GM13977 (cell line): ENCODE data around the gene KIAA1328.

Experiments used
- DNase-seq: peaks from one replicate; pipeline ENCODE4 v3.0.0; 2012; ENCODE audit warnings: low spot score
- in situ Hi-C: fragments of 300-500 bp; cut with MboI; formaldehyde crosslinking; loops from one replicate; pipeline ENCODE4 v1.12.0; 2022; ENCODE audit warnings: low sequenced_read_pairs, low pct_unique_long_range_greater_than_20kb, mixed read lengths, inconsistent platforms; ENCODE audit not compliant: unreplicated experiment
- TF ChIP-seq, protein P1 (sequence below): IDR thresholded peaks from 2 replicates; pipeline ENCODE4 v1.5.1; 2012; ENCODE audit warnings: mild to moderate bottlenecking, control low read depth; ENCODE audit not compliant: insufficient read depth; ENCODE audit errors: extremely low read depth, missing control alignments

Gene KIAA1328

DNA sequence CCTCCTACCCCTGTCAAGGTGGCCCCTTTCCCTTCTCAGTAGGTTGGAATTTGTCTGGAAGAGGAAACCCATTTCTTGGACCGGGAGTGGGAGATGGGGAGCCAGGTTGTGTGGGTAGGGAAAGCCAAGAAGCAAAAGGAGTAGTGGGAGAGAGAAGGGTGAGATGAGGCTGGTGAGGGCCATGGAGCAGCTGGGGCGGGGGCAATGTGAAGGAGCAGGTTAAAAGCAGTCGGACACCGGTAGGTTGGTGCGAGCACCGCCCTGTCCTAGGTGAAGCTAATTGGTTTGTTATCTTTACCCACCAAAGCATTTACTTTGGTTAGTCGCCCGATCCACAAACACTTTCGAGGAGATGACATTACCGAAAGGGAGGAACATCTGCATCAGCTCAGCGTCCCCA lies 429.9 kb downstream of the KIAA1328 start:
- in situ Hi-C loops = no loop called here
- DNase-seq = no peak
- TF ChIP-seq, protein P1, sequence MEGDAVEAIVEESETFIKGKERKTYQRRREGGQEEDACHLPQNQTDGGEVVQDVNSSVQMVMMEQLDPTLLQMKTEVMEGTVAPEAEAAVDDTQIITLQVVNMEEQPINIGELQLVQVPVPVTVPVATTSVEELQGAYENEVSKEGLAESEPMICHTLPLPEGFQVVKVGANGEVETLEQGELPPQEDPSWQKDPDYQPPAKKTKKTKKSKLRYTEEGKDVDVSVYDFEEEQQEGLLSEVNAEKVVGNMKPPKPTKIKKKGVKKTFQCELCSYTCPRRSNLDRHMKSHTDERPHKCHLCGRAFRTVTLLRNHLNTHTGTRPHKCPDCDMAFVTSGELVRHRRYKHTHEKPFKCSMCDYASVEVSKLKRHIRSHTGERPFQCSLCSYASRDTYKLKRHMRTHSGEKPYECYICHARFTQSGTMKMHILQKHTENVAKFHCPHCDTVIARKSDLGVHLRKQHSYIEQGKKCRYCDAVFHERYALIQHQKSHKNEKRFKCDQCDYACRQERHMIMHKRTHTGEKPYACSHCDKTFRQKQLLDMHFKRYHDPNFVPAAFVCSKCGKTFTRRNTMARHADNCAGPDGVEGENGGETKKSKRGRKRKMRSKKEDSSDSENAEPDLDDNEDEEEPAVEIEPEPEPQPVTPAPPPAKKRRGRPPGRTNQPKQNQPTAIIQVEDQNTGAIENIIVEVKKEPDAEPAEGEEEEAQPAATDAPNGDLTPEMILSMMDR = no peak

DNA sequence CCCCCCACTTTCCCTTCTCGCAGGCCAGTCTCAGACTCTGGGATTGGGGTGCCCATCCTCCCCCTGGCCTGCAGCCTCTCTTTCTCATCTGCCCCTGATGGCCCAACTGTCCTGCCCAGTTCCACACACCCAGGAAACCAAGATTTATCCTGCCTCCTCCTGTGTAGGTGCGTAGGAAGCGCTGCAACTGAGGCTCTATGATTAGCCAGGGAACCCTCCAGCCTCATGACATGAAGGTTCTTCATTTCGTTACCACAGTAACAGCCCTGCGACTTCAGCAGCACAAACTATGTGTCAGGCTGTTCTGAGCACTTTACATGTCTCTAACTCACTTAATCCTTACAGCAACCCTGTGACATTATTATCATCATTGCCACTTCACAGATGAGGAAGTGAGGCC lies 430.8 kb downstream of the KIAA1328 start:
- DNase-seq = no peak
- in situ Hi-C loops = no loop called here
- TF ChIP-seq, protein P1 = no peak

DNA sequence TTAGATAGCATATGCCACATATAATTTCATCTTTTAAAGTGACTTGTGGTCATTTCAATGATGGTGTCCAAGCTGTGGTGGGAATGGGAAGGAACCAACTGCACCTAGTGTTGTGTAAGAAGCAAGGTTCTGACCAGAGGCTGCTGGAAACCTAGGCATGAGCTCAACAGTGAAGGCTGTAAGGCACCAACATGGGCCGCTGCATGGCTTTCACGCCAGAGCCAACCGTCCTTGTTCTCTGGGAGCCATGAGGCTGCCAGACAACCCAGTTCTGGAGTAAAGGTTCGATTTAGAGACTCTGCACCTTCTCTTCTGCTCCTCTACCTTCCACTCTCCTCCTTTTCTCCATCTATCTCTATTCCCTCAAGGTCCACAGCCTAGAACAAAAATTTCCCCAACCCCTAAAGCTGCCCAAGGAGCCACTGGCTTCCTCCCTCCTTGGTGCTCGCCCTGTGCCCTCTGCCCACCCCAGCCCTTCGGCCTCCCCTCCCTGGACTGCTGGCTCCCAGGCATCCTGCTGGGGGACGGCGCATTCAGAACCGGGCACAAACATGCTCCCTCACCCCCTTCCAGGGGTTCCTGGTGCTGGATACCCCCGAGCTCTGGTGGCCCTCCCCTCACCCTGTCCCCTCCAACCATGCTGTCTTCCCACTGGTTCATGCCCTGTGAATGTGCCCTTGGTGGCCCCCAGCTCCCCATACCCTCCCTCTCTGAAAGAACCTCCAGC lies 431.6 kb downstream of the KIAA1328 start:
- in situ Hi-C loops = no loop called here

DNA sequence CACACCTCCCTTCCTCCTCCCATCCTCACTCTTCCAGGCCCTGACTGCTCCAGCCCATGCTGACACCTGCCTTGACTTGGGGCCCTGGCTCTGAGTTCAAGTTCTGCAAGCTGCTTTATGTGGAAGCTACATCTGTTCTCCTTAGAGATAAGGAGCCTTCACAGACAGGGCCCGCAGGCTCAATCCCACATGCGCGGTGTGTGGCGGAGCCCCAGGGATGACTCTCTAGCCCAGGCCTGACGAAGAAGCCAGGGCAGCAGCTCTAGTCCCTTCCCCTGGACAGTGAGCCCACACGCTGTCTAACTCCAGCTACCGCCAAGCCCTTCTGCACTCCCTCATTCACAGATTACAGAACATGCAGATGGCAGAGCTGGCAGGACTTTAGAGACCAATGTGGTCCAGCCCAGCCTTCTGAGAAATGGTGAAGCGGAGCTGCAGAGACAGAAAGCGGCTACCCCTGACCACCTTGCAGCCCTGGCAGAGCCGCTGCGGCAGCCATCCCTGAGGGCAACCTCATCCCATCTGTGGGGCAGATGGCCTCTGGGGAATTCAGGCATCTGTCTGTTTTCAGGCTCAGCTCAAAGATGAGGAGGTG lies 432.4 kb downstream of the KIAA1328 start:
- DNase-seq = no peak
- TF ChIP-seq, protein P1 = no peak
- in situ Hi-C loops = no loop called here

More for the DNA sequence above, 431.6 kb downstream of the KIAA1328 start:
- TF ChIP-seq, protein P1 = no peak
- DNase-seq = no peak

DNA sequence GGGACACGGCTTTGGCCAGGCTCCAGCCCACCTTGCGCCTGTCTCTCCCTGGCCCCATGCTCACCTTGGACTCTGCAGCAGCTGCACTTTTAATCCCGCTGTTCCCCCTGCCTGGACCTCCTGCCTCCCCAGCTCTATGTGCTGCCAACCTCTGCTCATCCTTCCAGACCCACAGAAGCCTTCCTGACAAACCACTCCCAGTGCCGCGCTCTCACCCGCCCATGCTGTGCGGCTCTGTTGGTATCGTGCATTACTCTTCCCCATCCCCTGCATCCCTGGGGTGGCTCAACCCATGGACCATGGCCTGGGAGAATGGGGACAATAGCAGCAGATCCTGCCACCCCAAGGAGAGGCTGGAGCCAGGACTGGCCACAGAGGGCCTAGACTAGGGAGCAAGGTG lies 433.1 kb downstream of the KIAA1328 start:
- in situ Hi-C loops = no loop called here
- TF ChIP-seq, protein P1 = no peak
- no peak for DNase-seq

DNA sequence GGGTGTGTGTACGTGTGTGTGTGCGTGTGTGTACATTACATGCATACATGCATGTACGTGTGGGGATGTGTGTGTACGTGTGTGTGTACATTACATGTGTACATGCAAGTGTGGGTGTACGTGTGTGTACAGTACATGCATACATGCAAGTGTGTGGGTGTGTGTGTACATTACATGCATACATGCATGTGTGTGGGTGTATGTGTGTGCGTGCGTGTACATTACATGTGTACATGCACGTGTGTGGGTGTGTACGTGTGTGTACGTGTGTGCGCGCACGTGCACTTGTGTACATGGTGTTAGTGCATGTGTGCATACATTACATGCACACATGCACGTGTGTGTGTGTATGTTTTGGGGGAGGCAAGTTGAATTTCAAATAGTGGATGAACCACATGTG lies 436.0 kb downstream of the KIAA1328 start:
- no peak for DNase-seq
- in situ Hi-C loops = no loop called here
- TF ChIP-seq, protein P1 = no peak
